GM12878 (cell line): Measurements from ENCODE around the gene NPAS2. TPM values are rescaled to one million over a fixed set of nuclear protein-coding genes. Genes with fewer than 3 reads are reported as not detected.

Experiments
- ATAC-seq: fragments of 200-7000 bp; cut with Tn5 transposase; 3 replicates; pipeline ENCODE4 v1.9.1; 2020; ENCODE audit warnings: mild to moderate bottlenecking, moderate library complexity
- BruUV-seq: library from RNA; stranded (reverse); fragments of 400-500 nt; replicated peaks from 2 replicates; lab custom pipeline; 2021; lab: Mats Ljungman, UMichigan
- CTCF ChIA-PET: fragments of 300-600 bp; sonication (Branson Sonifier 250); formaldehyde crosslinking; extraction: SDS; loops from one replicate; lab custom pipeline; 2021; ENCODE audit warnings: inconsistent platforms; lab: Yijun Ruan, JAX
- POLR2A ChIA-PET: fragments of 350-600 bp; formaldehyde crosslinking; extraction: SDS; loops from one replicate; lab custom pipeline; 2021; ENCODE audit warnings: inconsistent platforms; lab: Charles Lee
- RAD21 ChIA-PET: fragments of 300-600 bp; sonication (Branson Sonifier 250); formaldehyde crosslinking; loops from one replicate; lab custom pipeline; 2023; ENCODE audit warnings: antibody characterized with exemption; ENCODE audit not compliant: unreplicated experiment; lab: Charles Lee
- SMC1A ChIA-PET: fragments of 300-600 bp; sonication (Branson Sonifier 250); formaldehyde crosslinking; loops from one replicate; lab custom pipeline; 2023; ENCODE audit not compliant: unreplicated experiment, uncharacterized antibody; lab: Charles Lee
- DNase-seq: peaks from one replicate; pipeline ENCODE4 v3.0.0-alpha.2; 2011; ENCODE audit warnings: low read depth, low spot score
- FAIRE-seq: peaks from 3 replicates; lab custom pipeline; 2011; peaks lifted over from hg19 to GRCh38; lab: Jason Lieb, UNC
- H2AFZ ChIP-seq: 2 replicates; pipeline ENCODE4 v1.6.0; 2011; ENCODE audit warnings: low read depth, low read length, control low read depth; ENCODE audit not compliant: control insufficient read depth
- H3K27ac ChIP-seq: 2 replicates; pipeline ENCODE4 v1.5.1; 2011; ENCODE audit warnings: control low read depth; ENCODE audit not compliant: control insufficient read depth, insufficient read depth
- H3K27me3 ChIP-seq, 2 experiments: replicated peaks in 1 of 2; 2 replicates each; pipeline versions ENCODE4 v1.6.0 to v1.6.1; 2011; ENCODE audit warnings: low read length in 1 of 2; ENCODE audit not compliant: control insufficient read depth in 2 of 2, insufficient read depth in 2 of 2
- H3K36me3 ChIP-seq, 2 experiments: 2 replicates each; pipeline ENCODE4 v1.5.1; 2011; ENCODE audit warnings: low read length in 1 of 2; ENCODE audit not compliant: control insufficient read depth in 2 of 2, insufficient read depth in 2 of 2
- H3K4me1 ChIP-seq: 2 replicates; pipeline ENCODE4 v1.6.1; 2011; ENCODE audit warnings: mild to moderate bottlenecking, low read length, moderate library complexity, mixed read lengths; ENCODE audit not compliant: control insufficient read depth, insufficient read depth
- H3K4me2 ChIP-seq: 2 replicates; pipeline ENCODE4 v1.6.0; 2011; ENCODE audit warnings: control low read depth; ENCODE audit not compliant: control insufficient read depth, insufficient read depth
- H3K4me3 ChIP-seq: fragments of 200-600 bp; sonication (generic); 2 replicates; pipeline ENCODE4 v1.5.1; 2016
- H3K79me2 ChIP-seq: 2 replicates; pipeline ENCODE4 v1.6.0; 2011; ENCODE audit warnings: low read length; ENCODE audit not compliant: control insufficient read depth, insufficient read depth
- H3K9ac ChIP-seq: 2 replicates; pipeline ENCODE4 v1.8.0; 2011; ENCODE audit warnings: low read length, control low read depth, mixed read lengths; ENCODE audit not compliant: control insufficient read depth, insufficient read depth
- H3K9me3 ChIP-seq: replicated peaks from 3 replicates; pipeline ENCODE4 v1.5.1; 2011; ENCODE audit warnings: mild to moderate bottlenecking, low read length; ENCODE audit not compliant: control insufficient read depth, insufficient read depth
- H4K20me1 ChIP-seq: 2 replicates; pipeline ENCODE4 v1.6.0; 2011; ENCODE audit not compliant: control insufficient read depth, insufficient read depth
- ATF2 ChIP-seq: IDR thresholded peaks from 2 replicates; pipeline ENCODE4 v1.6.1; 2012; ENCODE audit warnings: low read length, inconsistent platforms
- FOS ChIP-seq: IDR thresholded peaks from 3 replicates; pipeline ENCODE4 v1.6.1; 2011; ENCODE audit warnings: borderline replicate concordance; ENCODE audit not compliant: insufficient read length; ENCODE audit errors: extremely low read depth
- RAD21 ChIP-seq: IDR thresholded peaks from 2 replicates; pipeline ENCODE4 v1.6.1; 2011; ENCODE audit warnings: mild to moderate bottlenecking, low read depth, low read length, moderate library complexity; ENCODE audit not compliant: insufficient read depth
- RAD51 ChIP-seq: fragments of 450-650 bp; IDR thresholded peaks from 2 replicates; pipeline ENCODE4 v1.6.1; 2016; ENCODE audit warnings: moderate library complexity, mild to moderate bottlenecking, inconsistent platforms
- SMC3 ChIP-seq: IDR thresholded peaks from 2 replicates; pipeline ENCODE4 v1.6.1; 2011; ENCODE audit warnings: low read length, improper control_type of control experiment, borderline replicate concordance
- SP1 ChIP-seq: IDR thresholded peaks from one replicate; pipeline ENCODE4 v1.6.1; 2011; ENCODE audit warnings: low read depth, low read length
- SUZ12 ChIP-seq: fragments of 200-600 bp; sonication (generic); IDR thresholded peaks from one replicate; pipeline ENCODE4 v1.6.1; 2018; ENCODE audit warnings: antibody characterized with exemption, mild to moderate bottlenecking; ENCODE audit not compliant: unreplicated experiment
- WGBS: methylation state at CpG from one replicate; pipeline ENCODE4 v1.1.6; 2016; ENCODE audit warnings: low lambda C conversion rate; ENCODE audit not compliant: insufficient replicate concordance, insufficient coverage; ENCODE audit errors: missing lambda C conversion rate; 5-methylcytosine and 5-hydroxymethylcytosine counted together
- in situ Hi-C: fragments of 300-500 bp; cut with MboI; formaldehyde crosslinking; loops from 9 replicates; pipeline ENCODE4 v1.14.3; 2018; ENCODE audit warnings: mixed read lengths
- intact Hi-C: fragments of 100-400 bp; cut with micrococcal nuclease; formaldehyde crosslinking; loops from one replicate; pipeline ENCODE4 v1.14.2; 2022; ENCODE audit not compliant: unreplicated experiment
- polyA plus RNA-seq, 11 experiments: library from polyadenylated mRNA; depleted of rRNA in 4 of 11; unstranded in 6 of 11; stranded (reverse) in 5 of 11; fragments of >200 nt; fragmentation: Nextera tagmentation in 4 of 11; fragmentation: Illumina TruSeq in 1 of 11; extraction: Ambion mirVana in 4 of 11; extraction: Trizol in 1 of 11; gene quantifications; 1 replicate in 1 of 11; 2 replicates in 10 of 11; pipeline versions ENCODE4 v1.2.1 to v1.2.3, GENCODE V29; 2011 to 2016; ENCODE audit warnings: inconsistent platforms in 2 of 11, missing spikeins in 2 of 11, low read depth in 1 of 11
- total RNA-seq, 4 experiments: library from RNA; depleted of rRNA in 3 of 4; stranded (reverse); fragments of >200 nt in 3 of 4; fragmentation: Illumina TruSeq in 1 of 4; extraction: Trizol in 1 of 4; gene quantifications; 2 replicates each; pipeline versions ENCODE4 v1.2.1 to v1.2.3, GENCODE V29; 2013 to 2021
- TF ChIP-seq, protein P1 (sequence below): fragments of 450-650 bp; IDR thresholded peaks from 2 replicates; pipeline ENCODE4 v1.6.1; 2017; ENCODE audit warnings: antibody characterized with exemption, mild to moderate bottlenecking, moderate library complexity

Gene NPAS2
- total and polyA plus RNA-seq, 10 of the 15 experiments (the other 5 are each of a cell fraction or from before 2014, with no cell fraction given): 0.08 TPM; not detected in 9

DNA sequence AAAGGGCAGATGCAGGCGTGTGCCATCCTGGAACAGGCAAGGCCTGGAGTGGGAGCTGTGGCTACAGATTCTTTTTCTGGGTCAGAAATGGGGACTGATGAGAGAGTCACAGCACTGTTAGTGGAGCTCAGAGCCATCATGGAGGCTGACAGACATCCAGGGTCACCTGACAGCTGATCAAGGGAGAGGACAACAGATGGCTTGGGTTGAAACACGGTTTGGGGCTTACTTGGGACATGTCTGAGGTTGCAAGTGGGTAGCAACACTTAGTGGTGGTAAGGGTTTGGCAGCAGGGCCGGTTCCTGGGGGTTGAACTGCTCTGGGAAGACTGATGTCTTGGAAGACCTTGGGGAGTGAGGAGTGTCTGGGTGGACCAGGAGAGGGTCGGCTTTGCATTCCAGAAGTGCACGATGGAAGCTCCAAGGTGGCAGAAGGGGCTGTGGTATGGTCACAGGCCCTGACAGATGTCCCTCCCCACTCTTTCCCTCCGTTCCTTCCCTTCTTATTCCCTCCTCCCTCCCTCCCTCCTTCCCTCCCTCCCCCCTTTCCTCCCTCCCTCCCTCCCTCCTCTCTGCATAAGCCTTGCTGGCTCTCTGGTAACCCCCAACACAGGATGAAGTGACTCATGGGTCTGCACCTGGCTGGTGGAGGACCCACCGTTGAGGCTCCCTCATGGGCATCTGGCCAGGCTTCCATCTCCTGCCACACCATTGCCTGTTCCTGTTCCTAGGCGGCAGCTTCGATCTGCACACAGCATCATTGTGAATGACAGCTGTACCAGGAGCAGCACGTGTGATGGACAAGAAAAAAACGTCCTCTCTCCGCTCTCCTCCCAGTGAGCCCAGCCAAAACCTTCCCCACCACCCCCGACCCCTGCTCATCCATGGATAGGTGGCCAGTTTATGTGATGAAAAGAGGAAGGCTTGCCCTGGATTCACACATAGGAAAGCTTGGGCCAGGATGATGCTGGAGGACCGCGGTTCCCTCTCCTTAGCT is 118.4 kb downstream of the NPAS2 start:
- no peak overlapping the region for H3K4me3 ChIP-seq
- TF ChIP-seq FOS (no peak), SMC3 (no peak), RAD21 (no peak), ATF2 (no peak), RAD51 (no peak), SUZ12 (no peak), SP1 (no peak)
- TF ChIP-seq, protein P1, sequence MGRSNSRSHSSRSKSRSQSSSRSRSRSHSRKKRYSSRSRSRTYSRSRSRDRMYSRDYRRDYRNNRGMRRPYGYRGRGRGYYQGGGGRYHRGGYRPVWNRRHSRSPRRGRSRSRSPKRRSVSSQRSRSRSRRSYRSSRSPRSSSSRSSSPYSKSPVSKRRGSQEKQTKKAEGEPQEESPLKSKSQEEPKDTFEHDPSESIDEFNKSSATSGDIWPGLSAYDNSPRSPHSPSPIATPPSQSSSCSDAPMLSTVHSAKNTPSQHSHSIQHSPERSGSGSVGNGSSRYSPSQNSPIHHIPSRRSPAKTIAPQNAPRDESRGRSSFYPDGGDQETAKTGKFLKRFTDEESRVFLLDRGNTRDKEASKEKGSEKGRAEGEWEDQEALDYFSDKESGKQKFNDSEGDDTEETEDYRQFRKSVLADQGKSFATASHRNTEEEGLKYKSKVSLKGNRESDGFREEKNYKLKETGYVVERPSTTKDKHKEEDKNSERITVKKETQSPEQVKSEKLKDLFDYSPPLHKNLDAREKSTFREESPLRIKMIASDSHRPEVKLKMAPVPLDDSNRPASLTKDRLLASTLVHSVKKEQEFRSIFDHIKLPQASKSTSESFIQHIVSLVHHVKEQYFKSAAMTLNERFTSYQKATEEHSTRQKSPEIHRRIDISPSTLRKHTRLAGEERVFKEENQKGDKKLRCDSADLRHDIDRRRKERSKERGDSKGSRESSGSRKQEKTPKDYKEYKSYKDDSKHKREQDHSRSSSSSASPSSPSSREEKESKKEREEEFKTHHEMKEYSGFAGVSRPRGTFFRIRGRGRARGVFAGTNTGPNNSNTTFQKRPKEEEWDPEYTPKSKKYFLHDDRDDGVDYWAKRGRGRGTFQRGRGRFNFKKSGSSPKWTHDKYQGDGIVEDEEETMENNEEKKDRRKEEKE: no peak
- no peak overlapping the region for H3K4me2 ChIP-seq
- no peaks in the 10 kb centered on the region for H3K9me3 ChIP-seq
- ChIA-PET RAD21 (no interaction called here), SMC1A (interaction anchor here (0.7 kb wide), 1 partner anchor 82 kb away, joined by 3 read pairs; no protein-coding TSS in a partner anchor), POLR2A (no interaction called here), CTCF (no interaction called here)
- no peaks in the 10 kb centered on the region for H3K36me3 ChIP-seq
- in situ Hi-C loops (no loop called here), intact Hi-C loops (no loop called here)
- no peaks in the 10 kb centered on the region for H3K79me2 ChIP-seq
- 33% methylated on average over 13 of the region's 15 CpGs for WGBS
- no peaks in the 10 kb centered on the region for H3K4me1 ChIP-seq
- no peak for DNase-seq
- H3K27ac ChIP-seq: no peak overlapping the region
- no peak overlapping the region for H3K9ac ChIP-seq
- no peaks in the 10 kb centered on the region; a peak in 1 of 4 replicates for H3K27me3 ChIP-seq
- no peaks in the 10 kb centered on the region for H4K20me1 ChIP-seq
- no peak for ATAC-seq
- FAIRE-seq: no peak
- no peak overlapping the region for H2AFZ ChIP-seq
- BruUV-seq: no TSS peak
